CD14-positive monocyte (primary cell): ENCODE results near the gene MRTFB. TPM values are rescaled to one million over a fixed set of nuclear protein-coding genes. Genes with fewer than 3 reads are reported as not detected.

Experiments
- DNase-seq, 3 donors: peaks; one replicate each; pipeline ENCODE4 v3.0.0-alpha.2; 2011 to 2022
- H2AFZ ChIP-seq: 2 replicates; pipeline ENCODE4 v1.6.0; 2012; ENCODE audit warnings: mild to moderate bottlenecking, low read depth, low read length, inconsistent platforms; ENCODE audit not compliant: insufficient read depth, poor library complexity, severe bottlenecking
- H3K27ac ChIP-seq, 2 donors: 1 replicate in 1 of 2; 2 replicates in 1 of 2; pipeline ENCODE4 v1.5.1; 2012 to 2013; ENCODE audit warnings: low read length in 2 of 2, control low read depth in 1 of 2, inconsistent platforms in 1 of 2, low read depth in 1 of 2, mild to moderate bottlenecking in 1 of 2
- H3K27me3 ChIP-seq, 2 donors: one replicate each; pipeline versions ENCODE4 v1.6.0 to v1.6.1; 2011 to 2013; ENCODE audit warnings: low read length in 2 of 2; ENCODE audit not compliant: control insufficient read depth in 2 of 2, insufficient read depth in 2 of 2
- H3K36me3 ChIP-seq, 2 donors: replicated peaks in 1 of 2; 1 replicate in 1 of 2; 2 replicates in 1 of 2; pipeline versions ENCODE4 v1.5.1 to v1.6.1; 2012 to 2013; ENCODE audit warnings: low read length in 2 of 2, control low read depth in 1 of 2, inconsistent platforms in 1 of 2, mild to moderate bottlenecking in 1 of 2; ENCODE audit not compliant: insufficient read depth in 2 of 2, control insufficient read depth in 1 of 2
- H3K4me1 ChIP-seq, 2 donors: 1 replicate in 1 of 2; 2 replicates in 1 of 2; pipeline versions ENCODE4 v1.5.1 to v1.6.1; 2012 to 2013; ENCODE audit warnings: low read length in 2 of 2, control low read depth in 1 of 2, inconsistent platforms in 1 of 2, mild to moderate bottlenecking in 1 of 2, moderate library complexity in 1 of 2; ENCODE audit not compliant: insufficient read depth in 2 of 2, control insufficient read depth in 1 of 2
- H3K4me2 ChIP-seq: replicated peaks from 2 replicates; pipeline ENCODE3; 2012; ENCODE audit warnings: low read length, moderate library complexity, mild to moderate bottlenecking; ENCODE audit not compliant: poor library complexity, severe bottlenecking; ENCODE audit errors: extremely low read depth
- H3K4me3 ChIP-seq, 3 experiments: fragments of 200-600 bp in 1 of 3; sonication (generic) in 1 of 3; replicated peaks in 1 of 3; 1 replicate in 2 of 3; 2 replicates in 1 of 3; pipeline ENCODE4 v1.5.1; 2011 to 2013; ENCODE audit warnings: low read length in 3 of 3, mild to moderate bottlenecking in 3 of 3, control low read depth in 2 of 3, low read depth in 2 of 3, inconsistent platforms in 1 of 3, moderate library complexity in 1 of 3
- H3K79me2 ChIP-seq: 2 replicates; pipeline ENCODE4 v1.6.0; 2012; ENCODE audit warnings: mild to moderate bottlenecking, control low read depth, inconsistent platforms, low read length, moderate library complexity; ENCODE audit not compliant: insufficient read depth
- H3K9ac ChIP-seq: 2 replicates; pipeline ENCODE4 v1.6.0; 2017; ENCODE audit warnings: low read length, mild to moderate bottlenecking; ENCODE audit not compliant: insufficient read depth, poor library complexity, severe bottlenecking
- H3K9me3 ChIP-seq, 2 donors: replicated peaks in 1 of 2; 1 replicate in 1 of 2; 2 replicates in 1 of 2; pipeline versions ENCODE4 v1.5.1 to v1.6.1; 2012 to 2013; ENCODE audit warnings: low read length in 2 of 2, control low read depth in 1 of 2; ENCODE audit not compliant: control insufficient read depth in 1 of 2, insufficient read depth in 1 of 2
- H4K20me1 ChIP-seq: 2 replicates; pipeline ENCODE4 v1.6.0; 2012; ENCODE audit warnings: mild to moderate bottlenecking, low read length, control low read depth, moderate library complexity; ENCODE audit not compliant: insufficient read depth
- H3K27ac Mint-ChIP-seq, 7 donors: one replicate each; pipeline ENCODE4 v1.8.0; 2020; ENCODE audit warnings: mild to moderate bottlenecking in 7 of 7, mixed read lengths in 7 of 7, moderate library complexity in 6 of 7, inconsistent platforms in 2 of 7
- H3K27me3 Mint-ChIP-seq, 3 donors: one replicate each; pipeline ENCODE4 v1.8.0; 2021 to 2022; ENCODE audit warnings: low read depth in 3 of 3, mild to moderate bottlenecking in 3 of 3, mixed read lengths in 3 of 3, moderate library complexity in 3 of 3, inconsistent platforms in 1 of 3
- H3K36me3 Mint-ChIP-seq, 2 donors: one replicate each; pipeline ENCODE4 v1.8.0; 2020; ENCODE audit warnings: mixed read lengths in 2 of 2, inconsistent platforms in 1 of 2, mild to moderate bottlenecking in 1 of 2
- H3K4me1 Mint-ChIP-seq: one replicate; pipeline ENCODE4 v1.8.0; 2020; ENCODE audit warnings: mild to moderate bottlenecking, mixed read lengths
- H3K4me3 Mint-ChIP-seq, 2 donors: one replicate each; pipeline ENCODE4 v1.8.0; 2020; ENCODE audit warnings: mild to moderate bottlenecking in 2 of 2, mixed read lengths in 2 of 2, moderate library complexity in 1 of 2
- H3K9me3 Mint-ChIP-seq, 7 donors: one replicate each; pipeline ENCODE4 v1.8.0; 2020 to 2022; ENCODE audit warnings: mixed read lengths in 7 of 7, mild to moderate bottlenecking in 6 of 7, moderate library complexity in 6 of 7, inconsistent platforms in 2 of 7
- CTCF ChIP-seq: fragments of 200-600 bp; IDR thresholded peaks from one replicate; pipeline ENCODE4 v1.8.0; 2022; ENCODE audit warnings: antibody characterized with exemption, mild to moderate bottlenecking
- WGBS: methylation state at CpG from one replicate; pipeline ENCODE4 v1.1.5; 2013; ENCODE audit warnings: missing lambda C conversion rate; ENCODE audit not compliant: insufficient coverage; 5-methylcytosine and 5-hydroxymethylcytosine counted together
- intact Hi-C, 2 donors: fragments of 100-400 bp; cut with micrococcal nuclease; formaldehyde crosslinking; loops; one replicate each; pipeline versions ENCODE4 v1.15.0 to v1.15.1; 2023
- polyA plus RNA-seq, 3 donors: library from polyadenylated mRNA; depleted of rRNA in 1 of 3; unstranded in 2 of 3; stranded (reverse) in 1 of 3; fragments of 300-500 nt in 2 of 3; fragments of >200 nt in 1 of 3; fragmentation: Illumina TruSeq in 2 of 3; gene quantifications; 1 replicate in 2 of 3; 2 replicates in 1 of 3; pipeline ENCODE4 v1.2.3, GENCODE V29; 2012 to 2021

Gene MRTFB
- polyA plus RNA-seq, 3 donors = 0.69 to 1.4 (median 0.87) TPM

- Mint-ChIP-seq H3K36me3 (no peaks in the 10 kb centered on the region), H3K27ac (no peak overlapping the region), H3K27me3 (peaks cover 0 to 1% (median 0%) of the 10 kb centered on the region in 3 donors), H3K9me3 (peaks cover 0 to under 1% (median 0%) of the 10 kb centered on the region in 7 donors), H3K4me3 (no peak overlapping the region), H3K4me1 (peaks cover 13% of the 10 kb centered on the region)
- no peak for DNase-seq
- Histone ChIP-seq H2AFZ (no peak overlapping the region), H3K36me3 (no peaks in the 10 kb centered on the region), H4K20me1 (no peaks in the 10 kb centered on the region), H3K4me1 (peaks cover 0 to 3% of the 10 kb centered on the region in 2 donors), H3K9me3 (no peaks in the 10 kb centered on the region), H3K79me2 (no peaks in the 10 kb centered on the region), H3K27ac (no peak overlapping the region), H3K9ac (no peak overlapping the region), H3K27me3 (no peaks in the 10 kb centered on the region), H3K4me2 (no peak overlapping the region), H3K4me3 (no peak overlapping the region)
- 94% methylated on average over 4 of the region's 10 CpGs for WGBS
- TF ChIP-seq CTCF = no peak
- intact Hi-C loops = no loop called here
Observed at GRCh38 chr16:14187517-14188338, 116.6 kb downstream of the MRTFB start.

- Mint-ChIP-seq H3K27me3 (no peaks in the 10 kb centered on the region), H3K4me3 (no peak overlapping the region), H3K9me3 (peaks cover 0 to 1% (median 0%) of the 10 kb centered on the region in 7 donors), H3K4me1 (peaks cover 25% of the 10 kb centered on the region), H3K27ac (no peak overlapping the region), H3K36me3 (no peaks in the 10 kb centered on the region)
- H3K4me1 ChIP-seq = peaks cover 15 to 22% of the 10 kb centered on the region in 2 donors
- DNase-seq = no peak
- H4K20me1 ChIP-seq = no peaks in the 10 kb centered on the region
- H3K4me3 ChIP-seq = no peak overlapping the region
- H3K36me3 ChIP-seq = no peaks in the 10 kb centered on the region
- H3K79me2 ChIP-seq = no peaks in the 10 kb centered on the region
- TF ChIP-seq CTCF = no peak
- H3K9ac ChIP-seq = no peak overlapping the region
- no peaks in the 10 kb centered on the region for H3K27me3 ChIP-seq
- no peaks in the 10 kb centered on the region for H3K9me3 ChIP-seq
- intact Hi-C loops = no loop called here
- H3K27ac ChIP-seq = no peak overlapping the region
- no peak overlapping the region for H2AFZ ChIP-seq
- no peak overlapping the region for H3K4me2 ChIP-seq
- 60% methylated on average over 2 of the region's 6 CpGs for WGBS
Observed at GRCh38 chr16:14193316-14193871, 122.3 kb downstream of the MRTFB start.
